GM12878 (cell line): ENCODE results near the gene PPIP5K2. TPM values are rescaled to one million over a fixed set of nuclear protein-coding genes. Genes with fewer than 3 reads are reported as not detected.

Experiments used
- ATAC-seq: fragments of 200-7000 bp; cut with Tn5 transposase; 3 replicates; pipeline ENCODE4 v1.9.1; 2020; ENCODE audit warnings: mild to moderate bottlenecking, moderate library complexity
- BruUV-seq: library from RNA; stranded (reverse); fragments of 400-500 nt; replicated peaks from 2 replicates; lab custom pipeline; 2021; lab: Mats Ljungman, UMichigan
- CTCF ChIA-PET: fragments of 300-600 bp; sonication (Branson Sonifier 250); formaldehyde crosslinking; extraction: SDS; loops from one replicate; lab custom pipeline; 2021; ENCODE audit warnings: inconsistent platforms; lab: Yijun Ruan, JAX
- POLR2A ChIA-PET: fragments of 350-600 bp; formaldehyde crosslinking; extraction: SDS; loops from one replicate; lab custom pipeline; 2021; ENCODE audit warnings: inconsistent platforms; lab: Charles Lee
- RAD21 ChIA-PET: fragments of 300-600 bp; sonication (Branson Sonifier 250); formaldehyde crosslinking; loops from one replicate; lab custom pipeline; 2023; ENCODE audit warnings: antibody characterized with exemption; ENCODE audit not compliant: unreplicated experiment; lab: Charles Lee
- SMC1A ChIA-PET: fragments of 300-600 bp; sonication (Branson Sonifier 250); formaldehyde crosslinking; loops from one replicate; lab custom pipeline; 2023; ENCODE audit not compliant: unreplicated experiment, uncharacterized antibody; lab: Charles Lee
- DNase-seq: peaks from one replicate; pipeline ENCODE4 v3.0.0-alpha.2; 2011; ENCODE audit warnings: low read depth, low spot score
- FAIRE-seq: peaks from 3 replicates; lab custom pipeline; 2011; peaks lifted over from hg19 to GRCh38; lab: Jason Lieb, UNC
- H2AFZ ChIP-seq: 2 replicates; pipeline ENCODE4 v1.6.0; 2011; ENCODE audit warnings: low read depth, low read length, control low read depth; ENCODE audit not compliant: control insufficient read depth
- H3K27ac ChIP-seq: 2 replicates; pipeline ENCODE4 v1.5.1; 2011; ENCODE audit warnings: control low read depth; ENCODE audit not compliant: control insufficient read depth, insufficient read depth
- H3K27me3 ChIP-seq, 2 experiments: replicated peaks in 1 of 2; 2 replicates each; pipeline versions ENCODE4 v1.6.0 to v1.6.1; 2011; ENCODE audit warnings: low read length in 1 of 2; ENCODE audit not compliant: control insufficient read depth in 2 of 2, insufficient read depth in 2 of 2
- H3K36me3 ChIP-seq, 2 experiments: 2 replicates each; pipeline ENCODE4 v1.5.1; 2011; ENCODE audit warnings: low read length in 1 of 2; ENCODE audit not compliant: control insufficient read depth in 2 of 2, insufficient read depth in 2 of 2
- H3K4me1 ChIP-seq: 2 replicates; pipeline ENCODE4 v1.6.1; 2011; ENCODE audit warnings: mild to moderate bottlenecking, low read length, moderate library complexity, mixed read lengths; ENCODE audit not compliant: control insufficient read depth, insufficient read depth
- H3K4me2 ChIP-seq: 2 replicates; pipeline ENCODE4 v1.6.0; 2011; ENCODE audit warnings: control low read depth; ENCODE audit not compliant: control insufficient read depth, insufficient read depth
- H3K4me3 ChIP-seq: fragments of 200-600 bp; sonication (generic); 2 replicates; pipeline ENCODE4 v1.5.1; 2016
- H3K79me2 ChIP-seq: 2 replicates; pipeline ENCODE4 v1.6.0; 2011; ENCODE audit warnings: low read length; ENCODE audit not compliant: control insufficient read depth, insufficient read depth
- H3K9ac ChIP-seq: 2 replicates; pipeline ENCODE4 v1.8.0; 2011; ENCODE audit warnings: low read length, control low read depth, mixed read lengths; ENCODE audit not compliant: control insufficient read depth, insufficient read depth
- H3K9me3 ChIP-seq: replicated peaks from 3 replicates; pipeline ENCODE4 v1.5.1; 2011; ENCODE audit warnings: mild to moderate bottlenecking, low read length; ENCODE audit not compliant: control insufficient read depth, insufficient read depth
- H4K20me1 ChIP-seq: 2 replicates; pipeline ENCODE4 v1.6.0; 2011; ENCODE audit not compliant: control insufficient read depth, insufficient read depth
- ASH2L ChIP-seq: fragments of 300-600, 200-600 bp; sonication (generic); IDR thresholded peaks from 2 replicates; pipeline ENCODE4 v1.6.1; 2017; ENCODE audit warnings: low read depth, mild to moderate bottlenecking, borderline replicate concordance
- ATF7 ChIP-seq: fragments of 450-650 bp; IDR thresholded peaks from 2 replicates; pipeline ENCODE4 v1.6.1; 2016; ENCODE audit warnings: low read depth, mild to moderate bottlenecking
- BCL11A ChIP-seq: IDR thresholded peaks from 2 replicates; pipeline ENCODE4 v1.6.1; 2011; ENCODE audit warnings: low read depth, low read length
- CBX5 ChIP-seq: sonication (generic); IDR thresholded peaks from 2 replicates; pipeline ENCODE4 v1.6.1; 2016; ENCODE audit warnings: low read depth, moderate library complexity, mild to moderate bottlenecking, inconsistent platforms
- CEBPB ChIP-seq, 2 experiments: fragments of 150-350 bp in 1 of 2; IDR thresholded peaks; 2 replicates each; pipeline ENCODE4 v1.6.1; 2012 to 2014; ENCODE audit warnings: low read depth in 2 of 2, low read length in 2 of 2, borderline replicate concordance in 1 of 2, inconsistent platforms in 1 of 2
- CREM ChIP-seq: IDR thresholded peaks from 2 replicates; pipeline ENCODE4 v1.6.1; 2014; ENCODE audit warnings: antibody characterized with exemption, low read depth
- GATAD2B ChIP-seq: fragments of 450-650 bp; conservative IDR thresholded peaks from 2 replicates; pipeline ENCODE4 v1.6.1; 2017; ENCODE audit warnings: low read depth, mild to moderate bottlenecking, moderate library complexity
- JUND ChIP-seq: IDR thresholded peaks from 2 replicates; pipeline ENCODE4 v1.6.1; 2012; ENCODE audit warnings: low read depth, mild to moderate bottlenecking, low read length, improper control_type of control experiment, moderate library complexity
- KDM1A ChIP-seq: fragments of 200-600 bp; sonication (generic); IDR thresholded peaks from 2 replicates; pipeline ENCODE4 v1.6.1; 2016; ENCODE audit warnings: borderline replicate concordance
- PBX3 ChIP-seq: IDR thresholded peaks from 2 replicates; pipeline ENCODE4 v1.6.1; 2011; ENCODE audit warnings: mild to moderate bottlenecking, low read depth, low read length, moderate library complexity; ENCODE audit not compliant: insufficient replicate concordance
- RAD21 ChIP-seq: IDR thresholded peaks from 2 replicates; pipeline ENCODE4 v1.6.1; 2011; ENCODE audit warnings: mild to moderate bottlenecking, low read depth, low read length, moderate library complexity; ENCODE audit not compliant: insufficient read depth
- SMAD1 ChIP-seq: fragments of 450-650 bp; IDR thresholded peaks from 2 replicates; pipeline ENCODE4 v1.6.1; 2018; ENCODE audit warnings: mild to moderate bottlenecking, low read depth; ENCODE audit not compliant: partially characterized antibody
- TCF7 ChIP-seq: IDR thresholded peaks from 2 replicates; pipeline ENCODE4 v1.6.1; 2014; ENCODE audit warnings: antibody characterized with exemption, borderline replicate concordance
- YBX1 ChIP-seq: fragments of 450-650 bp; IDR thresholded peaks from 2 replicates; pipeline ENCODE4 v1.6.1; 2016; ENCODE audit warnings: antibody characterized with exemption
- WGBS: methylation state at CpG from one replicate; pipeline ENCODE4 v1.1.6; 2016; ENCODE audit warnings: low lambda C conversion rate; ENCODE audit not compliant: insufficient replicate concordance, insufficient coverage; ENCODE audit errors: missing lambda C conversion rate; 5-methylcytosine and 5-hydroxymethylcytosine counted together
- in situ Hi-C: fragments of 300-500 bp; cut with MboI; formaldehyde crosslinking; loops from 9 replicates; pipeline ENCODE4 v1.14.3; 2018; ENCODE audit warnings: mixed read lengths
- intact Hi-C: fragments of 100-400 bp; cut with micrococcal nuclease; formaldehyde crosslinking; loops from one replicate; pipeline ENCODE4 v1.14.2; 2022; ENCODE audit not compliant: unreplicated experiment
- polyA plus RNA-seq, 11 experiments: library from polyadenylated mRNA; depleted of rRNA in 4 of 11; unstranded in 6 of 11; stranded (reverse) in 5 of 11; fragments of >200 nt; fragmentation: Nextera tagmentation in 4 of 11; fragmentation: Illumina TruSeq in 1 of 11; extraction: Ambion mirVana in 4 of 11; extraction: Trizol in 1 of 11; gene quantifications; 1 replicate in 1 of 11; 2 replicates in 10 of 11; pipeline versions ENCODE4 v1.2.1 to v1.2.3, GENCODE V29; 2011 to 2016; ENCODE audit warnings: inconsistent platforms in 2 of 11, missing spikeins in 2 of 11, low read depth in 1 of 11
- total RNA-seq, 4 experiments: library from RNA; depleted of rRNA in 3 of 4; stranded (reverse); fragments of >200 nt in 3 of 4; fragmentation: Illumina TruSeq in 1 of 4; extraction: Trizol in 1 of 4; gene quantifications; 2 replicates each; pipeline versions ENCODE4 v1.2.1 to v1.2.3, GENCODE V29; 2013 to 2021

The PPIP5K2 gene
- total and polyA plus RNA-seq, 10 of the 15 experiments (the other 5 are each of a cell fraction or from before 2014, with no cell fraction given): 27.7 to 87.3 (median 58.6) TPM

GRCh38 chr5:103249068-103249467, 129.0 kb downstream of the PPIP5K2 start:
- ATAC-seq (no peak), FAIRE-seq (no peak), DNase-seq (no peak)
- ChIA-PET POLR2A (interaction anchor here (0.6 kb wide), 1 partner anchor 34 kb away, joined by 3 read pairs; no protein-coding TSS in a partner anchor), CTCF (no interaction called here), RAD21 (no interaction called here), SMC1A (no interaction called here)
- 41% methylated on average over 2 of the region's 2 CpGs for WGBS
- in situ Hi-C loops: no loop called here
- Histone ChIP-seq H3K4me3 (no peak overlapping the region), H3K79me2 (no peaks in the 10 kb centered on the region), H3K9me3 (no peaks in the 10 kb centered on the region), H3K4me1 (no peaks in the 10 kb centered on the region), H3K36me3 (no peaks in the 10 kb centered on the region), H3K27me3 (no peaks in the 10 kb centered on the region; a peak in 1 of 4 replicates), H3K27ac (no peak overlapping the region), H3K4me2 (no peak overlapping the region), H4K20me1 (no peaks in the 10 kb centered on the region), H2AFZ (no peak overlapping the region), H3K9ac (no peak overlapping the region)
- no peak for TF ChIP-seq BCL11A
- no TSS peak for BruUV-seq
- intact Hi-C loops: no loop called here

- Histone ChIP-seq H3K79me2 (peaks cover 7% of the 10 kb centered on the region), H3K27me3 (no peaks in the 10 kb centered on the region), H3K36me3 (no peaks in the 10 kb centered on the region), H4K20me1 (no peaks in the 10 kb centered on the region), H2AFZ (no peak overlapping the region), H3K4me3 (no peak overlapping the region), H3K4me2 (no peak overlapping the region), H3K9ac (no peak overlapping the region), H3K4me1 (no peaks in the 10 kb centered on the region), H3K9me3 (no peaks in the 10 kb centered on the region), H3K27ac (no peak overlapping the region)
- ChIA-PET POLR2A (no interaction called here), SMC1A (interaction anchor here (1.0 to 9.1 kb wide), 4 partner anchors 9 to 220 kb away, joined by 3 to 64 read pairs (median 4); no protein-coding TSS in a partner anchor), CTCF (interaction anchor here (3.8 to 7.7 kb wide), 2 partner anchors 30 to 221 kb away, joined by 17 to 77 read pairs; no protein-coding TSS in a partner anchor), RAD21 (interaction anchor here (1.0 to 1.7 kb wide), 2 partner anchors 217 to 220 kb away, joined by 3 to 4 read pairs; no protein-coding TSS in a partner anchor)
- no TSS peak for BruUV-seq
- in situ Hi-C loops (no loop called here), intact Hi-C loops (no loop called here)
- no peak for FAIRE-seq
- TF ChIP-seq CBX5 (no peak), RAD21 (no peak), JUND (no peak), PBX3 (no peak), CEBPB (IDR thresholded peaks at IDR 0.05; ENCODE audit: borderline replicate concordance in 1 of 2, low read depth in 2 of 2, low read length in 2 of 2) (no peak), CREM (no peak), TCF7 (no peak), YBX1 (no peak), KDM1A (no peak), ASH2L (no peak), GATAD2B (no peak), SMAD1 (no peak), ATF7 (no peak)
- 42% methylated on average over 1 of the region's 1 CpG for WGBS
- ATAC-seq: no peak
- DNase-seq: no peak
These were observed 134.8 kb downstream of the PPIP5K2 start for GRCh38 chr5:103254921-103255320.
